ENCODE measurements around the gene STX16.
"Not testable (repeated sequence)": the region's sequence is repeated elsewhere in the genome, so short reads cannot be mapped to it uniquely, and the experiment has no call there.

STX16 gene

GRCh38 chr20:58720890-58721289 is 69.8 kb downstream of the STX16 start:
- no peak for DNase-seq (ENCODE audit: extremely low read depth in 1 of 2, low read depth in 1 of 2)

GRCh38 chr20:58721951-58722778 is 71.1 kb downstream of the STX16 start:
- no peak for DNase-seq (ENCODE audit: extremely low read depth in 1 of 2, low read depth in 1 of 2)

GRCh38 chr20:58722877-58723627 is 72.0 kb downstream of the STX16 start:
- DNase-seq (ENCODE audit: extremely low read depth in 1 of 2, low read depth in 1 of 2): no peak

- no peak for DNase-seq (ENCODE audit: extremely low read depth in 1 of 2, low read depth in 1 of 2)
Measured at GRCh38 chr20:58723628-58723984, 72.5 kb downstream of the STX16 start.

GRCh38 chr20:58726156-58726555 is 75.1 kb downstream of the STX16 start:
- not testable (repeated sequence) for DNase-seq (ENCODE audit: extremely low read depth in 1 of 2, low read depth in 1 of 2)
